HEK293T (cell line): ENCODE results near the gene IGF2BP3.

ENCODE experiments used
- ARNT ChIP-seq: fragments of 450-650 bp; IDR thresholded peaks from 2 replicates; pipeline ENCODE4 v1.6.1; 2017; ENCODE audit warnings: mild to moderate bottlenecking
- BHLHE40 ChIP-seq: fragments of 450-650 bp; IDR thresholded peaks from 2 replicates; pipeline ENCODE4 v1.6.1; 2016; ENCODE audit warnings: mild to moderate bottlenecking, moderate library complexity, borderline replicate concordance
- CTBP1 ChIP-seq: fragments of 450-650 bp; IDR thresholded peaks from 2 replicates; pipeline ENCODE4 v1.6.1; 2016; ENCODE audit warnings: borderline replicate concordance
- FOXA1 ChIP-seq: fragments of 450-650 bp; IDR thresholded peaks from 2 replicates; pipeline ENCODE4 v1.6.1; 2016; ENCODE audit warnings: mild to moderate bottlenecking
- FOXM1 ChIP-seq: fragments of 450-650 bp; IDR thresholded peaks from 2 replicates; pipeline ENCODE4 v1.6.1; 2017; ENCODE audit warnings: mild to moderate bottlenecking, borderline replicate concordance
- HDGF ChIP-seq: fragments of 450-650 bp; IDR thresholded peaks from 2 replicates; pipeline ENCODE4 v1.6.1; 2017; ENCODE audit warnings: antibody characterized with exemption, borderline replicate concordance
- L3MBTL2 ChIP-seq: fragments of 450-650 bp; conservative IDR thresholded peaks from 2 replicates; pipeline ENCODE4 v1.6.1; 2016; ENCODE audit warnings: mild to moderate bottlenecking
- LEF1 ChIP-seq: fragments of 450-650 bp; IDR thresholded peaks from 2 replicates; pipeline ENCODE4 v1.6.1; 2017; ENCODE audit warnings: mild to moderate bottlenecking, borderline replicate concordance
- SP1 ChIP-seq: fragments of 450-650 bp; IDR thresholded peaks from 2 replicates; pipeline ENCODE4 v1.6.1; 2017
- SUZ12 ChIP-seq: fragments of 450-650 bp; IDR thresholded peaks from 2 replicates; pipeline ENCODE4 v1.6.1; 2016; ENCODE audit warnings: mild to moderate bottlenecking

DNA sequence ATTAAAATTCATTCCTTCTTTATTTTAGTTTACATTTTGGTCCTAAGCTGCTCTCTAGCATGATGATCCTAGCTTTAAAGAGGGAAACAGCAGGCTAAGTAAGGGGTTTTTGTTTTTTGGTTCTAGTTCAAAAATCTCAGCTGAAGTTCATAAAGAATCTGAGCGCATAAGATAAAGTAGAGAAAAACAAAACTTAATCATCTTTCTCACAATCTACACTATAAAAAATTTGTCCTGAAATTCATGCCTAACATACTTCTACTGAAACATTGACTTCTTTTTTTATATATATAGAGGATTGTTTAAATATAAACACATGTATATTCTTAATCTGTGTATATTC lies 6.8 kb upstream of the IGF2BP3 start:
- TF ChIP-seq SUZ12 (no peak), L3MBTL2 (no peak), HDGF (no peak), LEF1 (no peak), FOXA1 (no peak), SP1 (no peak), FOXM1 (no peak), ARNT (no peak), CTBP1 (no peak), BHLHE40 (no peak)
